GM19395 (cell line): ENCODE measurements around the gene PRIM2.
"Not testable (repeated sequence)": the region's sequence is repeated elsewhere in the genome, so short reads cannot be mapped to it uniquely, and the experiment has no call there.

ENCODE experiments used
- ATAC-seq: cut with Tn5 transposase; IDR thresholded peaks from one replicate; pipeline ENCODE4 v1.9.1; 2021; ENCODE audit warnings: mild to moderate bottlenecking, moderate library complexity; ENCODE audit not compliant: unreplicated experiment

PRIM2 gene

GRCh38 chr6:57308755-57309154 lies 8.7 kb upstream of the PRIM2 start:
- not testable (repeated sequence) for ATAC-seq

GRCh38 chr6:57310095-57310816 lies 7.2 kb upstream of the PRIM2 start:
- ATAC-seq = not testable (repeated sequence)

- no peak for ATAC-seq
These were observed 6.6 kb upstream of the PRIM2 start for GRCh38 chr6:57310817-57311157.

- not testable (repeated sequence) for ATAC-seq
These were observed 6.0 kb upstream of the PRIM2 start for GRCh38 chr6:57311300-57312003.

GRCh38 chr6:57312004-57312345 lies 5.5 kb upstream of the PRIM2 start:
- no peak for ATAC-seq

GRCh38 chr6:57313009-57313408 lies 4.4 kb upstream of the PRIM2 start:
- no peak for ATAC-seq

GRCh38 chr6:57313711-57314471 lies 3.5 kb upstream of the PRIM2 start:
- ATAC-seq = no peak

- no peak for ATAC-seq
These were observed 2.3 kb upstream of the PRIM2 start for GRCh38 chr6:57315111-57315510.

GRCh38 chr6:57315851-57316250 lies 1.6 kb upstream of the PRIM2 start:
- ATAC-seq = no peak

- peak; percentile 94 for ATAC-seq
These were observed 810 bp upstream of the PRIM2 start for GRCh38 chr6:57316581-57317059.

GRCh38 chr6:57324538-57324937 lies 7.1 kb downstream of the PRIM2 start:
- no peak for ATAC-seq

GRCh38 chr6:57327311-57327710 lies 9.9 kb downstream of the PRIM2 start:
- no peak for ATAC-seq

GRCh38 chr6:57328074-57328473 lies 10.6 kb downstream of the PRIM2 start:
- ATAC-seq = no peak

GRCh38 chr6:57329933-57330332 lies 12.5 kb downstream of the PRIM2 start:
- ATAC-seq = no peak

GRCh38 chr6:57342148-57342669 lies 24.8 kb downstream of the PRIM2 start:
- no peak for ATAC-seq

- not testable (repeated sequence) for ATAC-seq
These were observed 25.9 kb downstream of the PRIM2 start for GRCh38 chr6:57343342-57343741.

- not testable (repeated sequence) for ATAC-seq
These were observed 29.3 kb downstream of the PRIM2 start for GRCh38 chr6:57346715-57347114.

- not testable (repeated sequence) for ATAC-seq
These were observed 30.2 kb downstream of the PRIM2 start for GRCh38 chr6:57347597-57347996.

- ATAC-seq = peak; percentile 82
These were observed 33.0 kb downstream of the PRIM2 start for GRCh38 chr6:57350443-57350842.

- not testable (repeated sequence) for ATAC-seq
These were observed 35.2 kb downstream of the PRIM2 start for GRCh38 chr6:57352596-57352995.

- ATAC-seq = not testable (repeated sequence)
These were observed 40.9 kb downstream of the PRIM2 start for GRCh38 chr6:57358319-57358718.
